Right forelimb (tissue), 1 donor: ENCODE results near the gene THNSL1.
"Not testable (repeated sequence)": the region's sequence is repeated elsewhere in the genome, so short reads cannot be mapped to it uniquely, and the experiment has no call there.

Experiments used
- DNase-seq: peaks from one replicate; pipeline ENCODE4 v3.0.0-alpha.2; 2018

THNSL1 gene, protein sequence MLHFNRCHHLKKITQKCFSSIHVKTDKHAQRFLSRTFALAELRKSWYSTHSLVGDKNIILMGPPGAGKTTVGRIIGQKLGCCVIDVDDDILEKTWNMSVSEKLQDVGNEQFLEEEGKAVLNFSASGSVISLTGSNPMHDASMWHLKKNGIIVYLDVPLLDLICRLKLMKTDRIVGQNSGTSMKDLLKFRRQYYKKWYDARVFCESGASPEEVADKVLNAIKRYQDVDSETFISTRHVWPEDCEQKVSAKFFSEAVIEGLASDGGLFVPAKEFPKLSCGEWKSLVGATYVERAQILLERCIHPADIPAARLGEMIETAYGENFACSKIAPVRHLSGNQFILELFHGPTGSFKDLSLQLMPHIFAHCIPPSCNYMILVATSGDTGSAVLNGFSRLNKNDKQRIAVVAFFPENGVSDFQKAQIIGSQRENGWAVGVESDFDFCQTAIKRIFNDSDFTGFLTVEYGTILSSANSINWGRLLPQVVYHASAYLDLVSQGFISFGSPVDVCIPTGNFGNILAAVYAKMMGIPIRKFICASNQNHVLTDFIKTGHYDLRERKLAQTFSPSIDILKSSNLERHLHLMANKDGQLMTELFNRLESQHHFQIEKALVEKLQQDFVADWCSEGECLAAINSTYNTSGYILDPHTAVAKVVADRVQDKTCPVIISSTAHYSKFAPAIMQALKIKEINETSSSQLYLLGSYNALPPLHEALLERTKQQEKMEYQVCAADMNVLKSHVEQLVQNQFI

DNA sequence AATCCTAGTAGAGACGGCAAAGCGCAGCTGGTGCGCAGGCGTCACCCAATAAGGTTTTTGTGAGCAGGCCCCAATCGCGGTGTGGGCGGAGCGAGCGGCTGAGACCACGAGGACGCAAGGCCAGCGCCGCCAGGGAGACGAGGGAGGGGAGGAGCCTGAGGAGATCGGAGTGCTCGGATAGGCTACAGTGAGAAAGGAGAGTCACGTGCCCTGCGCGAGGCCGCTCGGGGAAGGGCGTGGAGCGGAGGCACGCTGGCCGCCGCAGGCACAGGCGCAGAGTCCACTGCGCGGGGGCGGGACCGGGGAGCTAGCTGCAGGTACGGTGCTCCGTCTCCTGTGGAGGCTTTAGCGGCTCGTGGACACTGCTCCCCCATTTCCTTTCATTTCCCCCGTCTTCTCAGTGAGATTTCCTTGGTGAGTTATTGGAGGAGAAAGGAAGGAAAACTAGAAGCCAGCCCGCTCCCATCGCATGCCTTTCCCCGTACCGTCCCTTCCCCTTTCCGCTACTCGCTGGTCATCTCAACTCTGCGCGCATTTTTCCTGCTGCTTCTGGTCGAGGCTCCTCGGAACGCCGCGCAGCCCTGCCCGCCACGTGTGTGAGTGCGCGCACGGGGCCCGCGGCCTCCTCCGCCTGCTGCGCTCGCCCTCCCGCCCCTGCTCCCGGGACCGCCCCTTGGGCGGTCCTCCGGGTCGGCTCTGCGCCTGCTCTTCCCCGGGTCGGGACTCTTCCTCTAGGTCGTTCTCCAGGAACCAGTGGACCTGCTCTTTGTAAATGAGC lies at the start of gene THNSL1:
TSS of gene THNSL1 (plus strand) at position 237 of the 778 bp plus-strand sequence. CDS start 6,612 bp downstream, outside the sequence.
- peak; percentile 98 for DNase-seq

DNA sequence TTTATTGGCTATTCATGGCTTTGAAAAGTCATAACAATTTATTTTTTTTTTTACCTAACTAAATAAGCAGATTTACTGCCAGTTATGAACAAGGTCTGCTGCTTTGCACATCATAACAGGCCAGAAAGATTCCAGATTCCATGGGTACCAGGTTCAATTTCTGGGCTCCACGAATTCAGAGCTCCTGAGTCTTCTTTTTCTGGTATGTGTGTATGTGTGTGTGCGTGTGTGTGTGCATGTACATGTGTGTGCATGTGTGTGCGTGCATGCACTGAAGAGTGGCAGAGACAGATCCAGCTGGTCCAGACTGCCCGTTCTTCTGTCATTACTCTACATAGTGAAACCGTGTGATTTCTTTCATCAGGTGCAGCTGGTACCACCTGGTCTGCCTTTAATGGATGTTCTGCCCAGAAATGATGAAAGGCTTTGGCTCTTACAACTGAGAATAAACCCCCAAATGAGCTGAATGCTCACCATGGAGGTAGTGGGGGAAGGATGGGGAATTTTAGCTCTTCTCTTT lies 49.4 kb upstream of the THNSL1 start:
- DNase-seq = no peak

DNA sequence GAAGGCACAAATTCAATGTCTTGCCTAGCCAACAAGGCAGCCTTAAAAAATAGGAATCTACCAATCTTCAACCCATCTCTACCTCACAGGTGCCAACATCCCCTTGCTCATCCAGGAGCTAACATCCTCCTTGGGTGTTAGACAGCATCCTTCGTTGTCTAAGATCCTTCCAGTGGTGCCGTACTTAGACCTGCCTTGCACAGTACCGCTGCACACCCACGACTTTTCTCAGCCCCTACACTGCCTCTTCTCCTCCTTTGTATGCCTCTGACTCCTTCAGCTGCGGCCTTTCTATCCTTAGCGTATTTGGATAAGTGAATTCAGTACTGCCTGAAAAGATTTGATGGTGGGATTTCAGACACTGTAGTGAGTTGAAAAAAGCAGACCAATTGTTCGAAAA lies 48.1 kb upstream of the THNSL1 start:
- no peak for DNase-seq

DNA sequence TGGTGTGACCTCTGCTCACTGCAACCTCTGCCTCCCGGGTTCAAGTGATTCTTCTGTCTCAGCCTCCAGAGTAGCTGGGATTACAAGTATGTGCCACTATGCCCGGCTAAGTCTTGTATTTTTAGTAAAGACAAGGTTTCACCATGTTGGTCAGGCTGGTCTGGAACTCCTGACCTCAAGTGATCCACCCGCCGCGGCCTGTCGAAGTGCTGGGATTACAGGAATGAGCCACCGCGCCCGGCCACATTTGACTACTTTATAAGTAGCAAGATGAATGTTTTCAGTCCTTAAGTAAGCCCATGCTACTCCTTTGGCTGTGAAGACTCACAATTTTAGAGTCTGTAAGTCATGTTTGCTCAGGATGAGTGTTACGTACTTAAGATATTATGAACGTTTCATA lies 47.5 kb upstream of the THNSL1 start:
- not testable (repeated sequence) for DNase-seq

DNA sequence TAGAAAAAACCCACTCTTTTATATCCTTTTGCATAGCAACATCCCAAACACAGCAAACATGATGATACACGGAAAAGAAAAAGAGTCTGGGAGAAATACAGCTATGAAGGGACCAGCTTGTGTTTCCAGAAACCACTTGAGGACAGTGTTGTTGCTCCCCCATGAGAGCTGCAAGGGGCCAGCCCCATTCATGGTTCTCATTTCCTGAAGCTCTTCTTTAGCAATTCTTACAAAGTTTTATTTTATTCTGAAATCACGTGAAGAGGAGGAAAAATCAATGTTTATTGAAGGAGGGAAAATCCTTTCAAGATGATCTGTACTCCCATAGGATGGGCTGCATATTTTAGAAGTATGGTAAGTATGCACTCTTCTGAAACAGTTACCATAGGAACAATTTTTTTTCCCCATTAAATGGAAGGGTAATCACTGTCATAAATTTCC lies 46.6 kb upstream of the THNSL1 start:
- peak; percentile 66 for DNase-seq

DNA sequence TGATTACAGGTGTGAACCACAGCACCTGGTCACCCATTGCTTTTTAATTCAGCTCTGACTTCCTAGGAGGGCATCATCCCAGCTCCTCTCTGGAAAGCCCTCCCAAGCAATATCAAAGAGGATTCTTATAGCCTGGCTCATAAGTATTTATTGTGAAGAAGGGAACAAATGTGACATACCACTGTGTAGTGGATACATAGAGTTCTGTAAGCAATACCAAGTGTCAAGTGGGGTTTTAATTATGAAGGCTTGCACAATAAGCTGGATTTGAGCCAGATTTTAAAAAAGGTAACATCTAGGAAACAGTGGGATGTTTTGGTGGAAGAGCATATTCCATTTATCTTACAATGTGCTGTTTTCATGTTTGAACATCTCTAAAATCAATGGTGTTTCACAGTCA lies 45.0 kb upstream of the THNSL1 start:
- DNase-seq = no peak

DNA sequence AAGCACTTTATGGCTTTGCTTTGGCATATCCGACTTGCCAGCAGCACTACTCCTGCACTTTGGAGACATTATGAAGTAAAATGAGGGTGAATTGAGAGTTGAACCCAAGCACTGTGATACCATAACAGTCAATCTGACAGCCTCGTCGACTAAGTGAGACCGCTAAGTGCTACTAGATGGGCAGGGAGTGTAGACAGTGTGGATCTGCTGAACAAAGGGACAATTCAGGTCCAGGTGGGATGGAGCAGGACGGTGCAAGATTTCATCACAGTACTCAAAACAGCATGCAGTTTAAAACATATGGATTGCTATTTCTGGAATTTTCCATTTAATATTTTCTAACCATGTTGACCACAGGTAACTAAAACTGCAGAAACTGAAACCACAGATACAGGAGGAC lies 43.2 kb upstream of the THNSL1 start:
- no peak for DNase-seq

DNA sequence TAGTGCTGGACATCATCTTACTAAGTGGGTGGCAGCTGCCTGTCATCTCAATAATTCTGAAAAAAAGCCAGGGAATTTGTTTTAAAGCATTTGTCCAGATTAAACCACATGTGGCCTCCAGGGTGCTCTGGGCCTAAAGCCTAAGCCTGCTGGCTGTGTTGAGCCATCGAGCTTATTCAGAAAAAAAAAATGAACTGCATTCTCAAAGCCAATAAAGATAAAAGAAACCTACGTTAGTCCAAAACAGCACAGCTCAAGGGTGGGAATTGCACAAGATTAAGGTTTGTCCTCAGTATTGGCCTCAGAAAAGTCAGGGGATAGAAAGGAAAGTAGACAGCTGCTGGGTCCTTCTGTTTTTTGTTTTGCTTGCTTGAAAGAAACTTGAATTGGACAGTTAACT lies 41.4 kb upstream of the THNSL1 start:
- DNase-seq = peak; percentile 53

DNA sequence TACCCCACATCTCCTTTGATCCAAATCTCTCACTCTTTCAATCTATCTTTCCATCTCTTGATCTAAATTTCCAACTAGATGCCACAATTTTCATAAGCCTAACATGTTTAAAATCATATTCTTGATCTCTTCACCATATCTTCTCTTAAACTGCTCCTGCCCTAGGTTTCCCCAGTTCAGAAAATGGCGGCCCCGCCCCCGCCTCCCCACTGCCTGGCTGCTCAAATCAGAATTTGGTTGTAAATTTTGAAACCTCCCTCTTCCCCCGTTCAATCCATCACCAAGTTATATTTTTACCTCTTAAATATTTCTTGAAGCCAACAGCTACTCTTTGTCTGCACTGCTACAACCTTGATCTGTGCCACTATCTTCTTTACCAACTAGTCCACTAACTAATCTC lies 36.7 kb upstream of the THNSL1 start:
- DNase-seq = no peak

DNA sequence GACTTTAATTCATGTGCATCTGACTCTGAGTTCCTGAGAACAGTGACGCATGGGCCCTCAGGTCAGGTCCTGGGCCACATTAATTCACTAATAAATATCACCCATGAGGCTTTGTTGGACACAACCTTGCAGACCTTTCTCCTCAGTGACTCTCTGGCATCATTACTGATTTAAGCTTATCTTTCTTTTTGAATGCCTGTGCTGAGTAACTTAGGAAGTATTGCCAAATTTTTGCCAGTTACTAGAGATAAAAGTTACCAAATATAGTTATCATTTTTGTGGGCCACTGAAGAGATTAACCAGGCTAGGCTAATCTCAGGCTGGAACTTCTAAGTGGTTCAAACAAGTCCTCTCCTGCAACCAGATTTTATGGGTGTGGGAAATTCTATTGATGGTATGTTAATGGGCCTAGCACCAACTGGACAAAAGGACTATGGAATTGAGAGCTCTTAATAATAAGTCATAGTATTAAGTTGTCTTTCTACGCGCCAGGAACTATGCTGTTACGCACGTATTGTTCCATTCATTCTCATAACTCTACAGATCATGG lies 35.2 kb upstream of the THNSL1 start:
- DNase-seq = no peak

DNA sequence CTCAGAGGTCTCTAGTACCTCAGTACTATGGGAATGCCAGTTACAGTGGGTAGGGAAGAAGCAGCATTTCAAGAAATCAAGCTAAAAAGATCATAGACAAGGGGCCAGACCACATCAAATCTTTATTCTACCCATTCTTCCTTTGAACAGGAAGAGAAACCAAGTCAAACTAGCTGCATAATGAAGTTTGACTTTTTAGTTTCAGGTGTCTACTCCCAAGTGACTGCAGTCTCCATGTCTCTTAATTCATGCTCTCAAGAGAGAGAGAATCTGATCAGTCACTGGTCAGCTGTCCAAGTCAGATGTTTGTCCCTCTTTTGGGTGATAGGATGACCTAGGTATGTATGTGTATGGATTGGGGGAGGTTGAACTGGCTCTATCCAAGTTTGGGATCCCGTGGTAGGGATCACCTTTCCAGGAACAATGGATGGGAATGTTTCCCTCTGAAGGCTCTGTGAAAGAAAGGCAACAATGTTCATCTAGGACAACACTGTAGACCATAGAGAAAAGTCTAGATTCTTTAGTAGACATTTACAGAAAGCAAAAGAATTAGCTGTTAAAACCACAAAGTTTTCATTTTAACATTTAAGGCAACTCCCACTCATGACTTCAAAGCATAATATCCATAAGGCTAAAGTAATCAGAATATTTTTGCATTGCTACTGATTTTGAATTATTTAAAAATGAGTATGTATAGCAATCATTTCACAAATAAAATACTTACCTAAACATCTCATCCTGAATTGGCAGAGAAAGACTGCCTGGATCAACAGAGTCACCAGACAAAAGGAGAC lies 33.9 kb upstream of the THNSL1 start:
- DNase-seq = no peak

DNA sequence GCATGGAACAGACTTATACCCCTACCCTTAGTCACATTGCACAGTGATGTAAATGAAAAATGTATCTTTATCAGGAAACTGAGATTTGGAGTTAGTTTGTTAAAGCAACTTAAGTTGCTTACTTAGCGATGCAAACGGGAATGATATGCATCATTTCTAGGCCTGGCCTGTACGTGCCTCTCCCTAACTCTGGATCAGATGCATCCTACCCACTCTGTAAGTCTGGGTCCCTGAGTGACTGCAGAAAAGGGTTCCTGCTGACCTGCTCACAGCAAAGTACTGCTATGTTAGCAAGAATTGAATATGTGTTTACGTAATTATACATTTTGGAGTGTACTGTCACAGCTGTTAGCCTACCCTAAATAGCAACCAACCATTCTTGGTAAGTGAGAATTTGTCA lies 33.3 kb upstream of the THNSL1 start:
- no peak for DNase-seq

DNA sequence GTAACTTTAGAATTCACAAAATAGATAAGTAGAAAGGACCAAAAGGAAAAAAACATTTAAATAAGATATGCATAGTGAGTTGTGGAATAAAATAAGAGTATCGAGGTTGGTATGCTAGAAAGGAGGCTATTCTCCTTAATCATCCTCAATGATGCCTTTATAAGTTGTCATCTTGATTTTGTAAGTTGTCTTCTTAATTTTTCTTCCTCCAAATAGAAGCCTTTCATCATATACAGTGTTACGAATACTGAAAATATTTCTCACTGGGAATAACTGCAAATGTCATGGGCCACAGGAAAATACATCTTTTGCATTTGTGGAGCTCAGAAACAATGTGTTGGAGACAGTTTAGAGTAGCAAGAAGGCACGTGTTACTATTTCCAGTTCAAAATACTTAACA lies 32.5 kb upstream of the THNSL1 start:
- DNase-seq = no peak

DNA sequence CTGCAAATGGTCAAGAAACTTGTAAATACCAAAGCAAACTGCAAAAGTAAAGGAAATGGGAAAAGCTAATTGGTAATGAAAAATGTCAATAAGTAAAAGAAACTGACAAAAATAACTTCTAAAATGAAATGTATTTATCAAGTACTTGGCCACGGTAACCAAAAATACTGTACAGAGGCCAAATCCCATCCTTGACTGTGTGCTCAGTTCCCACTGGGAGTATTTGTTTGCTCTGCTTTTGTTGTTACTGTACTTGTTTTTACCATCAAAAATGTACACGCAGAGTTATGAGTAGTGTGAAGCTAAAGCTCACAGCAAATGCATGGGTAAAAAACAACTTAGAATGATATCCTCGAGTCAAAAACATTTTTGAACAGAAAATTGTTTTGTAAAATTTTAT lies 31.5 kb upstream of the THNSL1 start:
- DNase-seq = no peak

DNA sequence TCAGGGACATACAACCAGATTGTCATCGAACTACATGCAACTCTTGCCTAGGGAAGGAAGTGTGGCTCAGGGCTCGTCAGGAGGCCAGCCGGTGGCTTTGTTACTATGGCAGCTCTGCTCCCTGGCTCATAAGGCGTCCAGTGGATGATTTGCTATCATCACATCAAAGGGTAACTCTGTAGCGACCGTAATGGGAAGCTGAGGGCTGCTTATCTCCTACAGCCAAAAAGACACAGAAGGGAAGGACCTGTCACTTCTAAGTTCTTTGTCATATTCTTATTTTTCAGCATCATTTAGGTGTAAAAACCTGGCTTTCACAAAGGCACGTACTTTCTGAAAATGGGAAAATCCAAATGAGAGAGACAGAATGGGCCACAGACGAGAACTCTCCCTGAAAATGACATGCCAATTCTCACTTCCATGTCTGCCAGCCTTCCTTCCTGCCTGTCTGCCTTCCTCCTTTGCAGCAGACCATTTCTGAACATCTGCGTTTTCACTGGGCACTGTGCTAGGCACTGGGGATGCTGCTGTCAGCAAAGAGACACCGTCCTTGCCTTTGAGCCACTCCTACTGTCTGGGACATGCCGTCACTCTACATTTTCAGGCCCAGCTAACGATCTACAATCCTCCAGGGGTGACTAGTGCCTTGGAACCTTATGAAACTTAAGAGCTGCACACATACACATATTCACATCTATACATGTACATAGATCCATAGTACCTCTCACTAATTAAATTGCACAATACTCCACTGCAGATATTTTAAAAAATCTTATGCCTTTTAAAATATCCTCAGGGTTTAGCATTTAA lies 27.4 kb upstream of the THNSL1 start:
- no peak for DNase-seq

DNA sequence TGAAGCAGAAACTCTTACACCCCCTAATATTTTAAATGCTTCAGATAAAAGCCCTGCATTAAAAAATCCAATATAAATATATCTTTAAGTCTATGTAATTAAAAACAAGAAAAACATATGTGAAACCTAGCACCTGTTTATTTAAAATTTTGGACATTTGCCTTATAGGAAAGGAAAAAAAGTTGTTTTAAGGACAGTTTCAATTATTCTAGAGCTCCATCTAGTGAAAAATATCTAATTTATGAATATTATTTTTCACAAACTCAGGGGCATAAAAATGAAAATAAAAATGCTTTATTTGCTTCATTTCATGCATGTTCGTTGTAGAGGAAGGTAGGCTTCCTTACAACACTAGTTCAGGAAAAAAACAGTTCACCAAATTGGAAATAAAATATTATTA lies 26.5 kb upstream of the THNSL1 start:
- no peak for DNase-seq

DNA sequence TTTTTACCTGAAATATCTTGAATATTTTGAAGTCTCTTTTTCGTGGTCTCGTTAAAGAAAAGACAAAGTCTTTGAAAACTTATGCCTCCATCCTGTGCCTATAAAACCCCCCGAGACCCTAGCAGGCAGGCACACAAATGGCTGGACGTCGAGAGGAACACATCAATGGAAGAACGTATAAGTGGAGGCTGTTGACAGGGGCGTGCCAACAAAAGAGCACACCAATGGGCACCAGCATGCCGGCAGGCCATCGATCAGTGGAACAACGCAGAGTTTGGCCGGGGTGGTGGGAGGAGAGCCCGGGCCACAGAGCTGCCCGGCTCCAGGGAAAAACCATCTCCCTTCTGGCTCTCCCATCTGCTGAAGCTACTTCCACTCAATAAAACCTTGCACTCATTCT lies 25.1 kb upstream of the THNSL1 start:
- DNase-seq = no peak

DNA sequence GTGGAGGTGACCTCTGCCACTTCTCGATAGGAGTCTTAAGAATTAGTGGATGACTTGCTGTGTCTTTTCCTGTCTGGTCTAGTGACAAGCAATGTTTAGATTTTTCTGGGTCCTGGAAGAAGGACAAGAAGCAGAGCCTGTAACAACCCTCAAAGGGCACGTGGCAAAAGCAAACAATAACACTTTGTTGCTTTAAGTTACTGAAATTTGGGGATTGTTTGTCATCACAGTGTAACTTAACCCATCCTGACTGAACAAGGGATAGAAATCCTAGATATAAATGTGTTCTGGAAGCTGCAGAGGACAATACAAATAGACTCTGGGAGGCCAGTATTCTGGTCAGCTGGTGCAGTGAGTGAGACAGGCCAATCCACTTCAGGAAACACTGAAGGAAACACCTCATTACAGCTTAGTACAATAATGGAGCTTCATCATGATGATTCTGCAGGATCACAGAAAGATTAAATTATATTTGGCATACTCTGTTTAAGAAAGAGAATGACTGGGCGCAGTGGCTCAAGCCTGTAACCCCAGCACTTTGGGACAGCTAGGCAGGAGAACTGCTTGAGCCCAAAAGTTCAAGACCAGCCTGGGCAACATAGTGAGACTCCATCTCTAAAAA lies 23.8 kb upstream of the THNSL1 start:
- DNase-seq = no peak

DNA sequence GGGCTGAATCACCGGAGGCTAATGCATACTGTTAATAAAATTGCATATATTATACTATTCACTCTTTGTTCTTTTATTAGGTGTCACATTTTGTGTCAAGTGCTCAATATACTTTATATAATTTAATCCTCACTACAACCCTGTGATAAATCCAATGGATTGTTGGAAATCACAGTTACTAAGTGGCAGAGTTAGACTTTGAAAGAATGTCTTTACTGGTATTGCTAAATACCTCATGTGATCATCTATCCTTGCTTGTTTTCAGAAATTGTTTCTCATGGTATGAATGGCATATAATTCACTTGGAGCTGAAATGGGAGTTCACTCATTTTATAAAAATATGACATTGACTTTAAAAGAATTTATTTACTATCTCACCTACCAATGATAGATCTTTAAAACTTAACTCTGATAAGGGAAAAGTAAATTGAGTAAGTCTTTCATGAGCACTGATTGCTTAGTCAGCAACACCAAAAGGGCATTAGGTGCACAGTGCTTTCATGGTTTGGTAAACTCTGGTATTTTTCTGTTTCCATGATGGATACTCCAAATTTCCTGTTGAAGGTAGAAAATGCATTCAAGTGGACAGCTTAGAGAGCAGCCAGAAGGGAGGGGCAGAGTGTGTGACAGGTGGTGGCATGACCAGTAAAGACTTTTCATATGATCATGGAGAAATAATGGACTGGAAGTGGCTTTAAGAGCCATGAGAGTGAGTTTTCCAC lies 23.0 kb upstream of the THNSL1 start:
- DNase-seq = no peak

DNA sequence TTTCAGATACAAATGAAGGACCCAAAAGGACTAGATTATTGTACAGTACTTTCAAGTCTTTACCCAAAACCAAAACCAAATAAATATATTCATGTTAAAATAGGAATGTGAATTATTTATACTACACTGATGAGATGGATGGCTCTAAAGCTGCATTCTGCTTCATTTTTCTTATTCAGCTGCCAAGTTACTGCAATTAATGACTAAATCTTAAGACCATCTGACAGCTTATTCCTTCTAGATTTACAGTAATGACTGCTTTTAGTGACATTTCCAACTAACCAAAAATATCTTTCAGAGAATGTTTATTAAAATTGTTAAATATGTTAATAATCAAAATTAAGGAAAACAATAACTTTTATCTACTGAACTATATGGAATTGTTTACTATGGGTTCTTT lies 21.3 kb upstream of the THNSL1 start:
- DNase-seq = no peak
